Kidney epithelial cell (primary cell): Measurements from ENCODE around the gene SLC30A2. TPM values are rescaled to one million over a fixed set of nuclear protein-coding genes. Genes with fewer than 3 reads are reported as not detected.

Experiments
- DNase-seq: peaks from one replicate; pipeline ENCODE4 v3.0.0-alpha.2; 2010; ENCODE audit warnings: low read depth
- H3K27me3 ChIP-seq: 2 replicates; pipeline ENCODE4 v1.6.0; 2011; ENCODE audit warnings: low read length; ENCODE audit not compliant: control insufficient read depth, insufficient read depth
- H3K36me3 ChIP-seq: 2 replicates; pipeline ENCODE4 v1.5.1; 2011; ENCODE audit warnings: low read length; ENCODE audit not compliant: control insufficient read depth, insufficient read depth
- H3K4me3 ChIP-seq: 2 replicates; pipeline ENCODE4 v1.5.1; 2011; ENCODE audit warnings: low read depth, mild to moderate bottlenecking, control low read depth, low read length
- CTCF ChIP-seq: IDR thresholded peaks from 2 replicates; pipeline ENCODE4 v1.5.1; 2011; ENCODE audit warnings: mild to moderate bottlenecking, moderate library complexity, low read length, control low read depth, inconsistent platforms; ENCODE audit not compliant: insufficient read depth, poor library complexity, severe bottlenecking
- total RNA-seq: library from RNA; depleted of rRNA; stranded (reverse); fragments of >200 nt; gene quantifications from 2 replicates; pipeline ENCODE4 v1.2.3, GENCODE V29; 2015

Gene SLC30A2
- total RNA-seq, 1 donor from 2014 or later = 0.75 TPM

DNA sequence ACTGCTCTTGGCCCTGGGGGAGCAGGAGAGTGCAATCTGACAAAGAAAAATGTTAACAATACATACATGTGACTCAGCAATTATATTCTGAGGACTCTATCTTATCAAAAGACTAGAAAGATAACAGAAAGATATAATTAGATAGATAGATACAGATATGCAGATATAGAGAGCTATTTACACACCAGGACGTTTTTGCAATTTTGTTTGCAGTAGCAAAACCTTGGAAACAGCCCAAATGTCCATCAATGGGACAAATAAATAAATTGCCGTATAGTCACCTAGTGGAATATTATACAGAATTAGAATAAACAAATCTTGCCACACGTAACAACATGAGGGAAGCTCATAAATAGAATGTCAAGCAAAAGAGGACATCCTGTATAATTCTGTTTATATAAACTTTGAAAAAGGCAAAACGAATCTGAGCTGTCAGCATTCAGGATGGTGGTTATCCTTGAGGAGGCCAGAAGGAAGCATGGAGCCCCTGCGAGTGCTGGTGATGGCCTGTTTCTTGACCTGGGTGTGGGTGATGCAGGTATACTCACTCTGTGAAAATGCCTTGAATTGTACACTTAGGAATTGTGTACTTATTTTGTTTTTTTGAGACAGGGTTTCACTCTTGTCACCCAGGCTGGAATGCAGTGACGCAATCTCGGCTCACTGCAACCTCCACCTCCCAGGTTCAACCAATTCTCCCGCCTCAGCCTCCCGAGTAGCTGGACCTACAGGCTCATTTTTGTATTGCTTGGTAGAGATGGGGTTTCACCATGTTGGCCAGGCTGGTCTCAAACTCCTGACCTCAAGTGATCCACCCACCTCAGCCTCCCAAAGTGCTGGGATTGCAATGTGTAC lies 34.3 kb upstream of the SLC30A2 start:
- H3K36me3 ChIP-seq = no peaks in the 10 kb centered on the region
- DNase-seq = no peak
- no peak for TF ChIP-seq CTCF
- H3K27me3 ChIP-seq = peaks cover 12% of the 10 kb centered on the region
- no peak overlapping the region for H3K4me3 ChIP-seq

DNA sequence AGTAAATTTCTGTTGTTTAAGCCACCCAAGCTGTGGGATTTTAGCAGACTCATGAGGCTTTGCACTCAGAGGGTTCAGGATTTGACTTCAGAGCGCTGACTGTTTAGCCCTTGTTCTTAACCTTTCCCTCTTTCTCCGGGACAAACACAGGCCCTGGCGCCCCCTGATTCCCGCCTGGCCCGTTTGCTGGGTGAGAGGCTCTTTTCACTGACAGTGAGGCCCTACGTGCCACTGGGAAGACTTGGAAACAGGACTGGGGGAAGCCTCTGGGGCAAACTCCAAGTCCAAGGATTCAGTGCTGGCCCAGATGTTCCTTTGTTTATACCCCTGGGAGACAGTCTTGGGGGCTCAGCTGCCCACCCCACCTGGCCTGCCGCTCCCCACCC lies 33.3 kb upstream of the SLC30A2 start:
- peaks cover 6% of the 10 kb centered on the region for H3K27me3 ChIP-seq
- TF ChIP-seq CTCF = no peak
- no peak overlapping the region for H3K4me3 ChIP-seq
- DNase-seq = no peak
- H3K36me3 ChIP-seq = no peaks in the 10 kb centered on the region

GRCh38 chr1:26078286-26079177 lies 32.6 kb upstream of the SLC30A2 start:
- DNase-seq = no peak
- no peak overlapping the region for H3K4me3 ChIP-seq
- H3K36me3 ChIP-seq = no peaks in the 10 kb centered on the region
- H3K27me3 ChIP-seq = peaks cover 2% of the 10 kb centered on the region
- no peak for TF ChIP-seq CTCF

- H3K36me3 ChIP-seq = no peaks in the 10 kb centered on the region
- TF ChIP-seq CTCF = no peak
- H3K4me3 ChIP-seq = no peak overlapping the region
- DNase-seq = no peak
- peaks cover 4% of the 10 kb centered on the region for H3K27me3 ChIP-seq
These were observed 31.6 kb upstream of the SLC30A2 start for GRCh38 chr1:26077524-26077923.

- Histone ChIP-seq H3K36me3 (no peaks in the 10 kb centered on the region), H3K4me3 (no peak overlapping the region), H3K27me3 (peaks cover 4% of the 10 kb centered on the region)
- no peak for TF ChIP-seq CTCF
- DNase-seq = no peak
These were observed 29.7 kb upstream of the SLC30A2 start for GRCh38 chr1:26075421-26076144.
